GM19468 (cell line): ENCODE measurements around the gene RTL1.

ENCODE experiments used
- ATAC-seq: cut with Tn5 transposase; IDR thresholded peaks from one replicate; pipeline ENCODE4 v1.9.1; 2021; ENCODE audit warnings: mild to moderate bottlenecking, moderate library complexity, moderate number of reproducible peaks; ENCODE audit not compliant: unreplicated experiment; ENCODE audit errors: extremely low read depth

The RTL1 gene

GRCh38 chr14:100867631-100868315, 35.7 kb downstream of the RTL1 start:
- ATAC-seq: no peak

GRCh38 chr14:100866666-100867630, 36.6 kb downstream of the RTL1 start:
- ATAC-seq: no peak

- no peak for ATAC-seq
Observed at GRCh38 chr14:100865682-100866591, 37.6 kb downstream of the RTL1 start.

- no peak for ATAC-seq
Observed at GRCh38 chr14:100864960-100865681, 38.4 kb downstream of the RTL1 start.

GRCh38 chr14:100864206-100864605, 39.3 kb downstream of the RTL1 start:
- no peak for ATAC-seq

- no peak for ATAC-seq
Observed at GRCh38 chr14:100862793-100863192, 40.7 kb downstream of the RTL1 start.

GRCh38 chr14:100862277-100862676, 41.2 kb downstream of the RTL1 start:
- no peak for ATAC-seq

- no peak for ATAC-seq
Observed at GRCh38 chr14:100861937-100862247, 41.6 kb downstream of the RTL1 start.

GRCh38 chr14:100861188-100861936, 42.2 kb downstream of the RTL1 start:
- no peak for ATAC-seq

GRCh38 chr14:100860556-100861187, 42.9 kb downstream of the RTL1 start:
- ATAC-seq: no peak

GRCh38 chr14:100859781-100860180, 43.7 kb downstream of the RTL1 start:
- no peak for ATAC-seq

GRCh38 chr14:100858838-100859220, 44.7 kb downstream of the RTL1 start:
- ATAC-seq: no peak

GRCh38 chr14:100857923-100858837, 45.3 kb downstream of the RTL1 start:
- no peak for ATAC-seq

GRCh38 chr14:100857233-100857922, 46.1 kb downstream of the RTL1 start:
- no peak for ATAC-seq

GRCh38 chr14:100856056-100856950, 47.2 kb downstream of the RTL1 start:
- ATAC-seq: no peak

GRCh38 chr14:100855256-100855930, 48.1 kb downstream of the RTL1 start:
- ATAC-seq: no peak
